ENCODE data around the gene BCR. TPM values are rescaled to one million over a fixed set of nuclear protein-coding genes. Genes with fewer than 3 reads are reported as not detected.
A peak's percentile ranks its signal among the peaks of the same experiment; 100 is the strongest.

The BCR gene
- total RNA-seq, 1 donor from 2014 or later = 268 TPM

GRCh38 chr22:23301591-23301990 is 121.3 kb downstream of the BCR start:
- Mint-ChIP-seq H3K9me3 (ENCODE audit: unreplicated experiment) (peaks cover 7% of the 10 kb centered on the region), H3K27ac (ENCODE audit: unreplicated experiment) (no peak overlapping the region), H3K36me3 (ENCODE audit: unreplicated experiment) (peaks cover 7% of the 10 kb centered on the region), H3K27me3 (ENCODE audit: unreplicated experiment) (peaks cover 11% of the 10 kb centered on the region), H3K4me3 (ENCODE audit: unreplicated experiment) (no peak overlapping the region), H3K4me1 (ENCODE audit: low read depth, unreplicated experiment) (peaks cover 4% of the 10 kb centered on the region)
- TF ChIP-seq CTCF (IDR thresholded peaks at IDR 0.05; ENCODE audit: partially characterized antibody, unreplicated experiment) = no peak
- DNase-seq = no peak

- Mint-ChIP-seq H3K4me3 (ENCODE audit: unreplicated experiment) (no peak overlapping the region), H3K36me3 (ENCODE audit: unreplicated experiment) (peaks cover 7% of the 10 kb centered on the region), H3K27me3 (ENCODE audit: unreplicated experiment) (peaks cover 7% of the 10 kb centered on the region), H3K9me3 (ENCODE audit: unreplicated experiment) (peaks cover 8% of the 10 kb centered on the region), H3K27ac (ENCODE audit: unreplicated experiment) (peak overlapping the region; percentile 38), H3K4me1 (ENCODE audit: low read depth, unreplicated experiment) (peaks cover 6% of the 10 kb centered on the region)
- no peak for DNase-seq
- no peak for TF ChIP-seq CTCF (IDR thresholded peaks at IDR 0.05; ENCODE audit: partially characterized antibody, unreplicated experiment)
Measured at GRCh38 chr22:23302171-23303002, 122.1 kb downstream of the BCR start.

- no peak for DNase-seq
- Mint-ChIP-seq H3K4me3 (ENCODE audit: unreplicated experiment) (no peak overlapping the region), H3K36me3 (ENCODE audit: unreplicated experiment) (peaks cover 7% of the 10 kb centered on the region), H3K27me3 (ENCODE audit: unreplicated experiment) (peaks cover 2% of the 10 kb centered on the region), H3K4me1 (ENCODE audit: low read depth, unreplicated experiment) (peaks cover 6% of the 10 kb centered on the region), H3K27ac (ENCODE audit: unreplicated experiment) (no peak overlapping the region), H3K9me3 (ENCODE audit: unreplicated experiment) (peaks cover 5% of the 10 kb centered on the region)
- no peak for TF ChIP-seq CTCF (IDR thresholded peaks at IDR 0.05; ENCODE audit: partially characterized antibody, unreplicated experiment)
Measured at GRCh38 chr22:23305321-23305910, 125.1 kb downstream of the BCR start.

GRCh38 chr22:23305922-23306374 is 125.6 kb downstream of the BCR start:
- no peak for DNase-seq
- no peak for TF ChIP-seq CTCF (IDR thresholded peaks at IDR 0.05; ENCODE audit: partially characterized antibody, unreplicated experiment)
- Mint-ChIP-seq H3K36me3 (ENCODE audit: unreplicated experiment) (peaks cover 7% of the 10 kb centered on the region), H3K4me1 (ENCODE audit: low read depth, unreplicated experiment) (peaks cover 6% of the 10 kb centered on the region), H3K27ac (ENCODE audit: unreplicated experiment) (no peak overlapping the region), H3K4me3 (ENCODE audit: unreplicated experiment) (no peak overlapping the region), H3K27me3 (ENCODE audit: unreplicated experiment) (peaks cover under 1% of the 10 kb centered on the region), H3K9me3 (ENCODE audit: unreplicated experiment) (peaks cover 5% of the 10 kb centered on the region)

GRCh38 chr22:23306438-23306921 is 126.2 kb downstream of the BCR start:
- Mint-ChIP-seq H3K27ac (ENCODE audit: unreplicated experiment) (peak overlapping the region; percentile 38), H3K9me3 (ENCODE audit: unreplicated experiment) (peaks cover 5% of the 10 kb centered on the region), H3K27me3 (ENCODE audit: unreplicated experiment) (no peaks in the 10 kb centered on the region), H3K4me3 (ENCODE audit: unreplicated experiment) (no peak overlapping the region), H3K36me3 (ENCODE audit: unreplicated experiment) (peaks cover 7% of the 10 kb centered on the region), H3K4me1 (ENCODE audit: low read depth, unreplicated experiment) (peaks cover 6% of the 10 kb centered on the region)
- no peak for TF ChIP-seq CTCF (IDR thresholded peaks at IDR 0.05; ENCODE audit: partially characterized antibody, unreplicated experiment)
- no peak for DNase-seq

All from glutamatergic neuron (in vitro differentiated cells).